ENCODE data around the gene FOXP1. TPM values are rescaled to one million over a fixed set of nuclear protein-coding genes. Genes with fewer than 3 reads are reported as not detected.

Gene FOXP1
- total and polyA plus RNA-seq, 2 of the 8 experiments (the other 6 are each of a cell fraction or from before 2014, with no cell fraction given) = 13.9 to 25.4 TPM

DNA sequence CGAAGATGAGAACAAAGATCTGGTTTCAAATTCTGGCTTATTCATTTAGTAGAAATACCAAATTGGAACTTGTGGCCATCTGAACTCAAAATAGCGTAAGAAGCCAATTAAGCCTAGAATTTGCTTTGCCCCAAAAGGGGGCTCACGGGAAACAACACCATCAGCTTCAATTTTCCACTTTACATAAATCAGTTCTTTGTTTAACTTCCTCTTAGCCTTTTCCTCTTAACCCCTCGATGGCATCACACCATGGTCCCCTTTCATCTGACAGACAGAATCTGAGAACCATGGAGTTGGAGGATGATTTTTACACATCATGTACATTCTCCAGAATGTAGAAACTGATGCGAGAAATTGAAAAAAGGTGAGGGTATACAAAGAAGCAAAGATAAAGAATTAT is 207.0 kb downstream of the FOXP1 start (continued):
- TF ChIP-seq, protein P1, sequence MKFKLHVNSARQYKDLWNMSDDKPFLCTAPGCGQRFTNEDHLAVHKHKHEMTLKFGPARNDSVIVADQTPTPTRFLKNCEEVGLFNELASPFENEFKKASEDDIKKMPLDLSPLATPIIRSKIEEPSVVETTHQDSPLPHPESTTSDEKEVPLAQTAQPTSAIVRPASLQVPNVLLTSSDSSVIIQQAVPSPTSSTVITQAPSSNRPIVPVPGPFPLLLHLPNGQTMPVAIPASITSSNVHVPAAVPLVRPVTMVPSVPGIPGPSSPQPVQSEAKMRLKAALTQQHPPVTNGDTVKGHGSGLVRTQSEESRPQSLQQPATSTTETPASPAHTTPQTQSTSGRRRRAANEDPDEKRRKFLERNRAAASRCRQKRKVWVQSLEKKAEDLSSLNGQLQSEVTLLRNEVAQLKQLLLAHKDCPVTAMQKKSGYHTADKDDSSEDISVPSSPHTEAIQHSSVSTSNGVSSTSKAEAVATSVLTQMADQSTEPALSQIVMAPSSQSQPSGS (IDR thresholded peaks at IDR 0.05; ENCODE audit: low read length) = no peak
- no peak for TF ChIP-seq CEBPB (IDR thresholded peaks at IDR 0.05; ENCODE audit: low read depth, low read length)
- TF ChIP-seq SIRT6 (IDR thresholded peaks at IDR 0.05; ENCODE audit: low read length) = no peak
- TF ChIP-seq RXRA (IDR thresholded peaks at IDR 0.05; ENCODE audit: insufficient read depth, low read depth, low read length) = no peak
- TF ChIP-seq USF2 (IDR thresholded peaks at IDR 0.05; ENCODE audit: low read length) = no peak
- no peak for TF ChIP-seq JUN (IDR thresholded peaks at IDR 0.05; ENCODE audit: low read depth, low read length)
- no peak for TF ChIP-seq NANOG (IDR thresholded peaks at IDR 0.05; ENCODE audit: insufficient read depth, low read depth, low read length, poor library complexity, severe bottlenecking)

All from H1 (cell line).